ENCODE results near the gene SRPK2. TPM values are rescaled to one million over a fixed set of nuclear protein-coding genes. Genes with fewer than 3 reads are reported as not detected.

The SRPK2 gene
- total RNA-seq, 1 experiment from 2014 or later: 59.8 TPM

- no TSS peak for BruUV-seq (replicated peaks)
- CTCF ChIA-PET: interaction anchor here (0.7 kb wide), 1 partner anchor 444 kb away, joined by 5 read pairs; no protein-coding TSS in a partner anchor
- Histone ChIP-seq H3K36me3 (ENCODE audit: insufficient read depth, low read length, poor library complexity, severe bottlenecking) (no peaks in the 10 kb centered on the region), H3K27ac (ENCODE audit: low read depth, low read length, poor library complexity, severe bottlenecking) (no peak overlapping the region), H3K4me3 (ENCODE audit: low read depth, low read length, poor library complexity, severe bottlenecking) (no peak overlapping the region), H3K4me1 (ENCODE audit: insufficient read depth, low read length, poor library complexity, severe bottlenecking) (peaks cover 31% of the 10 kb centered on the region), H3K27me3 (replicated peaks; ENCODE audit: insufficient read depth, low read depth, low read length, poor library complexity) (no peaks in the 10 kb centered on the region), H3K9me3 (ENCODE audit: low read depth, low read length, poor library complexity, severe bottlenecking) (no peaks in the 10 kb centered on the region)
- intact Hi-C loops (cut with micrococcal nuclease; ENCODE audit: unreplicated experiment): no loop called here
- TF ChIP-seq EZH2 (IDR thresholded peaks at IDR 0.05; ENCODE audit: borderline replicate concordance, low read depth, low read length, poor library complexity, severe bottlenecking) (no peak), CTCF (conservative IDR thresholded peaks at IDR 0.05; ENCODE audit: low read depth, low read length) (no peak)
- POLR2A ChIA-PET (ENCODE audit: low non-redundant PET): interaction anchor here (0.7 kb wide), 1 partner anchor 22 kb away, joined by 8 read pairs; no protein-coding TSS in a partner anchor
- no peak for DNase-seq (ENCODE audit: low spot score)
These were observed 42.0 kb downstream of the SRPK2 start for GRCh38 chr7:105346593-105347322.

GRCh38 chr7:105346138-105346537, 42.6 kb downstream of the SRPK2 start:
- Histone ChIP-seq H3K27me3 (replicated peaks; ENCODE audit: insufficient read depth, low read depth, low read length, poor library complexity) (no peaks in the 10 kb centered on the region), H3K36me3 (ENCODE audit: insufficient read depth, low read length, poor library complexity, severe bottlenecking) (no peaks in the 10 kb centered on the region), H3K9me3 (ENCODE audit: low read depth, low read length, poor library complexity, severe bottlenecking) (no peaks in the 10 kb centered on the region), H3K4me3 (ENCODE audit: low read depth, low read length, poor library complexity, severe bottlenecking) (no peak overlapping the region), H3K27ac (ENCODE audit: low read depth, low read length, poor library complexity, severe bottlenecking) (no peak overlapping the region), H3K4me1 (ENCODE audit: insufficient read depth, low read length, poor library complexity, severe bottlenecking) (peaks cover 30% of the 10 kb centered on the region)
- CTCF ChIA-PET: no interaction called here
- intact Hi-C loops (cut with micrococcal nuclease; ENCODE audit: unreplicated experiment): no loop called here
- BruUV-seq (replicated peaks): no TSS peak
- POLR2A ChIA-PET (ENCODE audit: low non-redundant PET): no interaction called here
- DNase-seq (ENCODE audit: low spot score): no peak
- TF ChIP-seq EZH2 (IDR thresholded peaks at IDR 0.05; ENCODE audit: borderline replicate concordance, low read depth, low read length, poor library complexity, severe bottlenecking) (no peak), CTCF (conservative IDR thresholded peaks at IDR 0.05; ENCODE audit: low read depth, low read length) (no peak)

DNA sequence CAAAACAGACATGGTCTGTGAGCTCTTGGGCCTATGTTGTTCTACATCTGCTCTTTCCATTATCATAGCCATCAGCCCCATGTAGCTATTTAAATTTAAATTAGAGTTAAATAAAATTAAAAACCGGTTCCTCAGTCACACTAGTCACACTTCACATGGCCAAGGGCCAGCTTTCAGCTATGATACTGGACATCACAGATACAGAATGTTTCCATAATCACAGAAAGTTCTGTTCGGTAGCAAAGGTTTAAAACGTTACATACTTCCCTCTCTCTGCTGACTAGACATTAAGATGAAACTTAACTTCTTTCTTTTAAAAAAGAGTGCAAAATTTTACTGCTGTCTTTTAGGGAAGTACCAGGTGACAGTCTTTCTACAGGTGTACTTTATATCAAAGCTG, 43.0 kb downstream of the SRPK2 start:
- no TSS peak for BruUV-seq (replicated peaks)
- intact Hi-C loops (cut with micrococcal nuclease; ENCODE audit: unreplicated experiment): no loop called here

More for the DNA sequence above, 43.0 kb downstream of the SRPK2 start:
- H3K36me3 ChIP-seq (ENCODE audit: insufficient read depth, low read length, poor library complexity, severe bottlenecking): no peaks in the 10 kb centered on the region
- DNase-seq (ENCODE audit: low spot score): no peak
- POLR2A ChIA-PET (ENCODE audit: low non-redundant PET): no interaction called here
- no peak overlapping the region for H3K27ac ChIP-seq (ENCODE audit: low read depth, low read length, poor library complexity, severe bottlenecking)
- TF ChIP-seq EZH2 (IDR thresholded peaks at IDR 0.05; ENCODE audit: borderline replicate concordance, low read depth, low read length, poor library complexity, severe bottlenecking): no peak
- no peak for TF ChIP-seq CTCF (conservative IDR thresholded peaks at IDR 0.05; ENCODE audit: low read depth, low read length)
- no peaks in the 10 kb centered on the region for H3K27me3 ChIP-seq (replicated peaks; ENCODE audit: insufficient read depth, low read depth, low read length, poor library complexity)
- H3K4me1 ChIP-seq (ENCODE audit: insufficient read depth, low read length, poor library complexity, severe bottlenecking): peaks cover 30% of the 10 kb centered on the region
- no peaks in the 10 kb centered on the region for H3K9me3 ChIP-seq (ENCODE audit: low read depth, low read length, poor library complexity, severe bottlenecking)
- CTCF ChIA-PET: interaction anchor here (0.6 kb wide), 2 partner anchors 19 to 57 kb away, joined by 4 to 5 read pairs; no protein-coding TSS in a partner anchor
- no peak overlapping the region for H3K4me3 ChIP-seq (ENCODE audit: low read depth, low read length, poor library complexity, severe bottlenecking)
